Rectal smooth muscle tissue (tissue), 1 donor: ENCODE data around the gene REX1BD.

Experiments used
- H3K27ac ChIP-seq: one replicate; pipeline ENCODE4 v1.7.0; 2013; ENCODE audit warnings: low read depth, low read length, inconsistent platforms
- H3K27me3 ChIP-seq: one replicate; pipeline ENCODE4 v1.7.0; 2013; ENCODE audit warnings: low read length; ENCODE audit not compliant: control insufficient read depth, insufficient read depth
- H3K36me3 ChIP-seq: one replicate; pipeline ENCODE4 v1.7.0; 2013; ENCODE audit warnings: low read length; ENCODE audit not compliant: control insufficient read depth, insufficient read depth
- H3K4me1 ChIP-seq: one replicate; pipeline ENCODE4 v1.7.0; 2013; ENCODE audit warnings: low read length; ENCODE audit not compliant: control insufficient read depth, insufficient read depth
- H3K4me3 ChIP-seq: one replicate; pipeline ENCODE4 v1.7.0; 2013; ENCODE audit warnings: low read length
- H3K9ac ChIP-seq: one replicate; pipeline ENCODE4 v1.7.0; 2013; ENCODE audit warnings: low read length

REX1BD gene

GRCh38 chr19:18607226-18608101 is 18.9 kb downstream of the REX1BD start:
- Histone ChIP-seq H3K4me1 (peaks cover 3% of the 10 kb centered on the region), H3K4me3 (no peak overlapping the region)

GRCh38 chr19:18608102-18608804 is 19.7 kb downstream of the REX1BD start:
- H3K4me1 ChIP-seq = peaks cover 3% of the 10 kb centered on the region
- H3K27ac ChIP-seq = no peak overlapping the region
- H3K27me3 ChIP-seq = peaks cover 80% of the 10 kb centered on the region
- no peak overlapping the region for H3K4me3 ChIP-seq
- no peaks in the 10 kb centered on the region for H3K36me3 ChIP-seq
- no peak overlapping the region for H3K9ac ChIP-seq

More at GRCh38 chr19:18607226-18608101, 18.9 kb downstream of the REX1BD start:
- H3K9ac ChIP-seq = no peak overlapping the region
- peaks cover 76% of the 10 kb centered on the region for H3K27me3 ChIP-seq
- H3K36me3 ChIP-seq = no peaks in the 10 kb centered on the region
- no peak overlapping the region for H3K27ac ChIP-seq

- Histone ChIP-seq H3K4me1 (peaks cover 3% of the 10 kb centered on the region), H3K27me3 (peaks cover 82% of the 10 kb centered on the region)
Observed at GRCh38 chr19:18608805-18609716, 20.5 kb downstream of the REX1BD start.

GRCh38 chr19:18609717-18610051 is 21.1 kb downstream of the REX1BD start:
- Histone ChIP-seq H3K27me3 (peaks cover 77% of the 10 kb centered on the region), H3K36me3 (no peaks in the 10 kb centered on the region), H3K9ac (no peak overlapping the region), H3K4me1 (peaks cover 3% of the 10 kb centered on the region), H3K4me3 (no peak overlapping the region), H3K27ac (no peak overlapping the region)

More at GRCh38 chr19:18608805-18609716, 20.5 kb downstream of the REX1BD start:
- no peak overlapping the region for H3K9ac ChIP-seq
- H3K27ac ChIP-seq = no peak overlapping the region
- no peak overlapping the region for H3K4me3 ChIP-seq
- no peaks in the 10 kb centered on the region for H3K36me3 ChIP-seq

- Histone ChIP-seq H3K4me1 (peaks cover 3% of the 10 kb centered on the region), H3K9ac (no peak overlapping the region), H3K27me3 (peaks cover 72% of the 10 kb centered on the region), H3K36me3 (no peaks in the 10 kb centered on the region), H3K4me3 (no peak overlapping the region), H3K27ac (no peak overlapping the region)
Observed at GRCh38 chr19:18610245-18610555, 21.6 kb downstream of the REX1BD start.

GRCh38 chr19:18610556-18611326 is 22.1 kb downstream of the REX1BD start:
- no peak overlapping the region for H3K4me3 ChIP-seq
- H3K9ac ChIP-seq = no peak overlapping the region
- H3K36me3 ChIP-seq = no peaks in the 10 kb centered on the region
- no peak overlapping the region for H3K27ac ChIP-seq
- peaks cover 67% of the 10 kb centered on the region for H3K27me3 ChIP-seq
- H3K4me1 ChIP-seq = peaks cover 3% of the 10 kb centered on the region

GRCh38 chr19:18611327-18612050 is 22.9 kb downstream of the REX1BD start:
- Histone ChIP-seq H3K4me1 (peaks cover 3% of the 10 kb centered on the region), H3K27ac (no peak overlapping the region), H3K36me3 (no peaks in the 10 kb centered on the region), H3K4me3 (peak overlapping the region; percentile 40), H3K9ac (no peak overlapping the region), H3K27me3 (peaks cover 64% of the 10 kb centered on the region)

GRCh38 chr19:18612051-18612771 is 23.6 kb downstream of the REX1BD start:
- Histone ChIP-seq H3K27me3 (peaks cover 61% of the 10 kb centered on the region), H3K9ac (no peak overlapping the region), H3K27ac (no peak overlapping the region)

GRCh38 chr19:18612772-18613588 is 24.4 kb downstream of the REX1BD start, which contains the start of gene TMEM59L:
TMEM59L (plus strand) TSS chr19:18612870; CDS start chr19:18612959, 89 bp downstream.
- Histone ChIP-seq H3K4me1 (peaks cover 3% of the 10 kb centered on the region), H3K9ac (no peak within 1 kb of the TSS), H3K27ac (no peak within 1 kb of the TSS), H3K4me3 (peak within 1 kb of the TSS; percentile 40), H3K36me3 (no peaks in the 10 kb centered on the region), H3K27me3 (peaks cover 53% of the 10 kb centered on the region)

More at GRCh38 chr19:18612051-18612771, 23.6 kb downstream of the REX1BD start:
- Histone ChIP-seq H3K36me3 (no peaks in the 10 kb centered on the region), H3K4me1 (peaks cover 3% of the 10 kb centered on the region), H3K4me3 (peak overlapping the region; percentile 40)

GRCh38 chr19:18613589-18614234 is 25.1 kb downstream of the REX1BD start:
- H3K4me3 ChIP-seq = no peak overlapping the region
- no peaks in the 10 kb centered on the region for H3K36me3 ChIP-seq
- no peak overlapping the region for H3K9ac ChIP-seq
- H3K4me1 ChIP-seq = peaks cover 3% of the 10 kb centered on the region
- H3K27me3 ChIP-seq = peaks cover 46% of the 10 kb centered on the region
- no peak overlapping the region for H3K27ac ChIP-seq
